Activated naive CD4-positive, alpha-beta T cell treated with anti-CD3 and anti-CD28 coated beads for 36 hours (primary cell): Measurements from ENCODE around the gene DXO. TPM values are rescaled to one million over a fixed set of nuclear protein-coding genes. Genes with fewer than 3 reads are reported as not detected.

Experiments
- CTCF ChIA-PET: fragments of 350-600 bp; sonication (Branson Sonifier 250); formaldehyde crosslinking; loops from one replicate; lab custom pipeline; 2021; ENCODE audit warnings: antibody characterized with exemption; lab: Charles Lee
- DNase-seq: peaks from one replicate; pipeline ENCODE4 v3.0.0-alpha.2; 2020
- H3K27ac Mint-ChIP-seq: one replicate; pipeline ENCODE4 v1.8.0; 2021; ENCODE audit warnings: mild to moderate bottlenecking, mixed read lengths
- H3K27me3 Mint-ChIP-seq: one replicate; pipeline ENCODE4 v1.8.0; 2021; ENCODE audit warnings: low read depth, mixed read lengths
- H3K36me3 Mint-ChIP-seq: one replicate; pipeline ENCODE4 v1.8.0; 2021; ENCODE audit warnings: low read depth, mixed read lengths
- H3K4me1 Mint-ChIP-seq: one replicate; pipeline ENCODE4 v1.8.0; 2021; ENCODE audit warnings: low read depth, mixed read lengths
- H3K4me3 Mint-ChIP-seq: one replicate; pipeline ENCODE4 v1.8.0; 2021; ENCODE audit warnings: mild to moderate bottlenecking, moderate library complexity, mixed read lengths
- H3K9me3 Mint-ChIP-seq: one replicate; pipeline ENCODE4 v1.8.0; 2021; ENCODE audit warnings: mixed read lengths
- intact Hi-C: fragments of 100-400 bp; cut with micrococcal nuclease; formaldehyde crosslinking; loops from one replicate; pipeline ENCODE4 v1.15.1; 2023
- microRNA-seq: library from miRNA; unstranded; fragments of <30 nt; microRNA quantifications from one replicate; pipeline ENCODE4 v1.2.0, GENCODE V29; 2022; ENCODE audit warnings: borderline microRNAs expressed, borderline replicate concordance
- total RNA-seq, 2 experiments: library from RNA; stranded (reverse); gene quantifications; one replicate each; pipeline ENCODE4 v1.2.3, GENCODE V29; 2021

The DXO gene
- total RNA-seq, 2 experiments from 2014 or later: 12.5 to 13.0 TPM

DNA sequence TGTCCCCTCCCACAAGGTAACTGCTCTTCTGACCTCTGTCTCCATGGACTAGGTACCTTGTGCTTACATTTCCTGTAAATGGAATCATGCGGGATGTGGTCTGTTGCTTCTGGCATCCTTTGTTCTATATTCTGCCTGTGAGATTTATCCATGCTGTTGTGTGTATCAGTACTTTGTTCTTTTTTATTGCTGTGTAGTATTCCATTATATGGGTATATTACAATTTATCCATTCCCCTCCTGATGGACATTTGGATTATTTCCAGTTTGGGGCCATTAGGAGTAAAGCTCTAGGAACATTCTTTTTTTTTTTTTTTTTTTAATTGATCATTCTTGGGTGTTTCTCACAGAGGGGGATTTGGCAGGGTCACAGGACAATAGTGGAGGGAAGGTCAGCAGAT lies 41.0 kb downstream of the DXO start:
- Mint-ChIP-seq H3K27me3 (no peaks in the 10 kb centered on the region), H3K4me3 (no peak overlapping the region), H3K9me3 (no peaks in the 10 kb centered on the region), H3K36me3 (no peaks in the 10 kb centered on the region), H3K27ac (no peak overlapping the region), H3K4me1 (no peaks in the 10 kb centered on the region)
- CTCF ChIA-PET: interaction anchor here (0.5 kb wide), 1 partner anchor 37 kb away, joined by 3 read pairs; no protein-coding TSS in a partner anchor
- DNase-seq: no peak
- intact Hi-C loops: no loop called here

DNA sequence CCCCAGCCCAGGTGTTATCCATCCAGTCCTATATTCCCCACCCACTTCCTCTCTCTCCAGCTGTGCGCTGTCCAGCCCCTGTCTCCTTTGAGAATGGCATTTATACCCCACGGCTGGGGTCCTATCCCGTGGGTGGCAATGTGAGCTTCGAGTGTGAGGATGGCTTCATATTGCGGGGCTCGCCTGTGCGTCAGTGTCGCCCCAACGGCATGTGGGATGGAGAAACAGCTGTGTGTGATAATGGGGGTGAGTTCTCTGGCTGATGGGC lies 43.3 kb downstream of the DXO start:
- Mint-ChIP-seq H3K9me3 (no peaks in the 10 kb centered on the region), H3K27me3 (no peaks in the 10 kb centered on the region), H3K4me1 (no peaks in the 10 kb centered on the region), H3K36me3 (no peaks in the 10 kb centered on the region), H3K4me3 (no peak overlapping the region), H3K27ac (no peak overlapping the region)
- CTCF ChIA-PET: interaction anchor here (0.6 kb wide), 1 partner anchor 12 kb away, joined by 4 read pairs; no protein-coding TSS in a partner anchor
- intact Hi-C loops: no loop called here
- DNase-seq: no peak

- H3K4me1 Mint-ChIP-seq: no peaks in the 10 kb centered on the region
- H3K36me3 Mint-ChIP-seq: no peaks in the 10 kb centered on the region
- H3K9me3 Mint-ChIP-seq: no peaks in the 10 kb centered on the region
- H3K27ac Mint-ChIP-seq: no peak overlapping the region
- no peaks in the 10 kb centered on the region for H3K27me3 Mint-ChIP-seq
- CTCF ChIA-PET: interaction anchor here (0.6 kb wide), 1 partner anchor 12 kb away, joined by 4 read pairs; no protein-coding TSS in a partner anchor
- DNase-seq: no peak
- intact Hi-C loops: no loop called here
- H3K4me3 Mint-ChIP-seq: no peak overlapping the region
These were observed 43.9 kb downstream of the DXO start for GRCh38 chr6:31927863-31928671.

GRCh38 chr6:31927242-31927862 lies 44.6 kb downstream of the DXO start, which contains the start of gene C2:
Gene C2 (plus strand): TSS chr6:31927717. CDS start chr6:31927753, 36 bp downstream.
- Mint-ChIP-seq H3K4me1 (no peaks in the 10 kb centered on the region), H3K9me3 (no peaks in the 10 kb centered on the region), H3K36me3 (no peaks in the 10 kb centered on the region), H3K27ac (no peak within 1 kb of the TSS), H3K4me3 (no peak within 1 kb of the TSS), H3K27me3 (no peaks in the 10 kb centered on the region)
- CTCF ChIA-PET: no interaction called here
- intact Hi-C loops: no loop called here
- DNase-seq: no peak

GRCh38 chr6:31922942-31923341 lies 49.0 kb downstream of the DXO start:
- H3K4me3 Mint-ChIP-seq: no peak overlapping the region
- H3K36me3 Mint-ChIP-seq: no peaks in the 10 kb centered on the region
- H3K27ac Mint-ChIP-seq: no peak overlapping the region
- no peaks in the 10 kb centered on the region for H3K9me3 Mint-ChIP-seq
- H3K4me1 Mint-ChIP-seq: no peaks in the 10 kb centered on the region
- intact Hi-C loops: no loop called here
- DNase-seq: peak; percentile 71
- CTCF ChIA-PET: interaction anchor here (0.7 to 1.7 kb wide), 3 partner anchors 24 to 242 kb away, joined by 3 to 4 read pairs (median 3); partner anchors contain the start of gene LY6G5C
- H3K27me3 Mint-ChIP-seq: no peaks in the 10 kb centered on the region

DNA sequence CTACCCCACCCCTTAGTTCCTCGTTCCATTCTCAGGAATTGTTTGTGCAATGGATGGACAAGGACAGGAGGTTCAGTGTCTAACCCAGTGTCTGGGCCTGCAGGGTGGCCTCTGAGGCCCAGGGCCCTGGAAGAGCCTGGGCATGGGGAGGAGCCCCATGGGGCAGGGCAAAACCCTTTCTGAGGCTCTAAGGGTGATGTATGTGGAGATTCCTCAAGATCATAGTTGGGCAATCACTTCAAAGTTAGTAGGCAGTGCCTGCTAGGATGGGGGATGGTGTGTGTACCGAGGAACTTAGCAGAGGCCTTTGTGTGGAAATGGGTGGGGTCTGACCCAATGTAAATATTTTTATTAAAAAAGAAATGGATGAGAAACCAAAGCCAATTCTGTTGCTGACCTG lies 51.1 kb downstream of the DXO start:
- DNase-seq: no peak
- no peaks in the 10 kb centered on the region for H3K36me3 Mint-ChIP-seq
- H3K27ac Mint-ChIP-seq: no peak overlapping the region
- no peaks in the 10 kb centered on the region for H3K27me3 Mint-ChIP-seq
- CTCF ChIA-PET: interaction anchor here (1.1 kb wide), 1 partner anchor 32 kb away, joined by 3 read pairs; no protein-coding TSS in a partner anchor
- no peak overlapping the region for H3K4me3 Mint-ChIP-seq
- no peaks in the 10 kb centered on the region for H3K4me1 Mint-ChIP-seq
- intact Hi-C loops: no loop called here
- no peaks in the 10 kb centered on the region for H3K9me3 Mint-ChIP-seq

Small RNAs within 50 kb of the gene (microRNA-seq; reads per million reads assigned to microRNA genes)
- gene MIR1236: not detected

Other genes with a start within 250 kb of the DXO start
- gene MPIG6B, start 248.8 kb downstream of the DXO start, total RNA-seq: under 1 TPM in 1 of 2 experiments, not detected in 1; 0.49 TPM
- 10 to 100 TPM in 1 of 2 experiments, 1 to 10 TPM in 1; 8.5 to 11.3 TPM for gene DDAH2, start 242.8 kb downstream of the DXO start, total RNA-seq
- gene CLIC1, start 235.6 kb downstream of the DXO start, total RNA-seq: 100 to 1,000 TPM; 348 to 353 TPM
- 100 to 1,000 TPM; 101 to 105 TPM for gene MSH5, start 232.1 kb downstream of the DXO start, total RNA-seq
- gene SAPCD1, start 209.5 kb downstream of the DXO start, total RNA-seq: 10 to 100 TPM in 1 of 2 experiments, 1 to 10 TPM in 1; 9.8 to 10.5 TPM
- gene VWA7, start 194.8 kb downstream of the DXO start, total RNA-seq: under 1 TPM; 0.69 to 0.89 TPM
- 100 to 1,000 TPM; 157 to 161 TPM for gene VARS1, start 176.4 kb downstream of the DXO start, total RNA-seq
- gene LSM2, start 165.2 kb downstream of the DXO start, total RNA-seq: 100 to 1,000 TPM; 172 to 174 TPM
- gene HSPA1L, start 156.9 kb downstream of the DXO start, total RNA-seq: under 1 TPM; 0.86 to 0.95 TPM
- 10 to 100 TPM; 19.8 to 23.1 TPM for gene HSPA1A, start 156.6 kb downstream of the DXO start, total RNA-seq
- 10 to 100 TPM; 47.8 to 50.1 TPM for gene HSPA1B, start 144.4 kb downstream of the DXO start, total RNA-seq
- gene NEU1, start 109.3 kb downstream of the DXO start, total RNA-seq: 1 to 10 TPM; 8.4 to 9.2 TPM
- under 1 TPM in 1 of 2 experiments, not detected in 1; 0.10 TPM for gene SLC44A4, start 93.1 kb downstream of the DXO start, total RNA-seq
- 10 to 100 TPM; 33.0 to 37.3 TPM for gene EHMT2, start 74.4 kb downstream of the DXO start, total RNA-seq
- gene ZBTB12, start 70.1 kb downstream of the DXO start, total RNA-seq: under 1 TPM; 0.57 to 0.69 TPM
- gene C2, start 44.4 kb downstream of the DXO start, total RNA-seq: 1 to 10 TPM; 1.6 to 2.1 TPM
- 1 to 10 TPM in 1 of 2 experiments, under 1 TPM in 1; 0.74 to 1.7 TPM for gene CFB, start 26.0 kb downstream of the DXO start, total RNA-seq
- 10 to 100 TPM; 83.2 to 87.4 TPM for gene NELFE, start 13.2 kb downstream of the DXO start, total RNA-seq
- gene SKIC2, start 13.0 kb downstream of the DXO start, total RNA-seq: 100 to 1,000 TPM in 1 of 2 experiments, 10 to 100 TPM in 1; 93.6 to 101 TPM
- 1 to 10 TPM; 3.2 to 3.5 TPM for gene C4A, start 9.9 kb upstream of the DXO start, total RNA-seq
- gene C4B, start 42.7 kb upstream of the DXO start, total RNA-seq: 1 to 10 TPM; 2.7 to 3.3 TPM
- gene CYP21A2, start 66.3 kb upstream of the DXO start, total RNA-seq: under 1 TPM in 1 of 2 experiments, not detected in 1; 0.19 TPM
- 1 to 10 TPM; 2.9 to 4.8 TPM for gene TNXB, start 137.2 kb upstream of the DXO start, total RNA-seq
- 10 to 100 TPM; 68.2 to 69.4 TPM for gene ATF6B, start 156.1 kb upstream of the DXO start, total RNA-seq
- gene FKBPL, start 158.2 kb upstream of the DXO start, total RNA-seq: 1 to 10 TPM; 6.0 to 6.2 TPM
- 1 to 10 TPM; 1.1 TPM for gene PRRT1, start 179.8 kb upstream of the DXO start, total RNA-seq
- gene PPT2, start 182.0 kb upstream of the DXO start, total RNA-seq: 10 to 100 TPM; 13.2 to 14.8 TPM
- gene EGFL8, start 192.5 kb upstream of the DXO start, total RNA-seq: 1 to 10 TPM; 6.1 to 9.5 TPM
- 10 to 100 TPM; 25.8 to 26.5 TPM for gene AGPAT1, start 203.9 kb upstream of the DXO start, total RNA-seq
- 10 to 100 TPM; 39.5 to 39.9 TPM for gene RNF5, start 206.3 kb upstream of the DXO start, total RNA-seq
- 10 to 100 TPM; 15.6 to 17.0 TPM for gene AGER, start 212.1 kb upstream of the DXO start, total RNA-seq
- gene PBX2, start 218.1 kb upstream of the DXO start, total RNA-seq: 10 to 100 TPM; 46.5 to 47.7 TPM
- gene GPSM3, start 220.5 kb upstream of the DXO start, total RNA-seq: 10 to 100 TPM; 71.8 to 72.1 TPM